K562 (cell line): ENCODE data around the gene SMIM36.

Source experiments
- HDAC2 ChIP-seq: fragments of 450-650 bp; IDR thresholded peaks from 2 replicates; pipeline ENCODE4 v1.6.1; 2016; ENCODE audit warnings: mild to moderate bottlenecking
- SPI1 ChIP-seq: IDR thresholded peaks from 2 replicates; pipeline ENCODE4 v1.6.1; 2011; ENCODE audit warnings: low read depth, low read length, control low read depth, borderline replicate concordance
- TARDBP ChIP-seq: fragments of 450-650 bp; IDR thresholded peaks from 2 replicates; pipeline ENCODE4 v1.6.1; 2016
- TFAP4 ChIP-seq: sonication (generic); formaldehyde crosslinking; IDR thresholded peaks from 2 replicates; pipeline ENCODE4 v1.8.0; 2022; ENCODE audit warnings: missing genetic modification reagents, mild to moderate bottlenecking, moderate library complexity, borderline replicate concordance
- ZNF318 ChIP-seq, 2 experiments: fragments of 450-650 bp; IDR thresholded peaks; 2 replicates each; pipeline ENCODE4 v1.6.1; 2016; ENCODE audit warnings: mild to moderate bottlenecking in 2 of 2, borderline replicate concordance in 1 of 2, low read depth in 1 of 2, moderate library complexity in 1 of 2
- TF ChIP-seq, protein P1 (sequence below), 3 experiments: IDR thresholded peaks in 2 of 3; conservative IDR thresholded peaks in 1 of 3; 2 replicates each; pipeline ENCODE4 v1.5.1; 2011 to 2012; ENCODE audit warnings: low read length in 3 of 3, mild to moderate bottlenecking in 3 of 3, control low read depth in 2 of 3, improper control_type of control experiment in 1 of 3, inconsistent platforms in 1 of 3, low read depth in 1 of 3, mixed read lengths in 1 of 3, moderate library complexity in 1 of 3; ENCODE audit not compliant: insufficient read depth in 2 of 3
- TF ChIP-seq, protein P2 (sequence below), 2 experiments: IDR thresholded peaks; 2 replicates each; pipeline ENCODE4 v1.6.1; 2012; ENCODE audit warnings: improper control_type of control experiment in 2 of 2, low read depth in 2 of 2, low read length in 2 of 2, borderline replicate concordance in 1 of 2
- TF ChIP-seq, protein P3 (sequence below): sonication (generic); formaldehyde crosslinking; IDR thresholded peaks from 2 replicates; pipeline ENCODE4 v1.8.1; 2023; ENCODE audit warnings: mild to moderate bottlenecking, missing genetic modification reagents

DNA sequence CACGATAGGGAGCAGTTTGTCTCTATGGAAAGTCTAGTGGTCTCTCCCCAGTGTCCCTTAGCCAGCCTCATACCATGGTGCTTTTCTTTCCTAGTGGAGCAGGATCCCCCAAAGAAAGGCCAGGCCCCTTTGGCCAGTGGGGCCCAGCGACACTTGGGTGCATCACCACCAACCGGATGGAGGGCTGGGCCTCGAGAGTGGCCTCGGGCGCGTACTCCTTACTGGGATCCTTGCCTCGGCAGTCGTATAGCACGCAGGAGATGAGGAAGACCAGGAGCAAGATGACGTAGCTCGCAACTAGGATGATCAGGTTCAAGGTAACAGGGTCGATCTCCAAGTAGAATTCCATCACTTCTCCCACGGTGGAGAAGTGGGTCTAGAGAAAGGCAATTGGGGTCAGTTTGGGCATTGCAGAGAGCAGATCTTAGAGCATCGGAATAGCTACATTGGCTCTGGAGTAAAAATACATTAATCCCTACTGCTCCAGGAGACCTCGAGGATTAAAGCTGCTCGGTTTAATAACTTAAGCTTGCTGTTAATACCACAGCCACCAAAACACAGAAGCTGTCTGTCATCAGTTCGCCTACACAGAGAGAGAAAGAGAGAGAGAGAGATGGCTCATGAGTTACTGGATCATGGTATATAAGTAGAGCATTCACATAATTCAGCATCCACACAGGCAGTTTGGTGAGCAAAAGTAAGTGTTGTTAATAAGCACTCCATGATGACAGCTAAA, at the start of gene SMIM36:
- no peak for TF ChIP-seq ZNF318 (IDR thresholded peaks at IDR 0.05; ENCODE audit: borderline replicate concordance in 1 of 2, low read depth in 1 of 2)
- TF ChIP-seq, protein P1, sequence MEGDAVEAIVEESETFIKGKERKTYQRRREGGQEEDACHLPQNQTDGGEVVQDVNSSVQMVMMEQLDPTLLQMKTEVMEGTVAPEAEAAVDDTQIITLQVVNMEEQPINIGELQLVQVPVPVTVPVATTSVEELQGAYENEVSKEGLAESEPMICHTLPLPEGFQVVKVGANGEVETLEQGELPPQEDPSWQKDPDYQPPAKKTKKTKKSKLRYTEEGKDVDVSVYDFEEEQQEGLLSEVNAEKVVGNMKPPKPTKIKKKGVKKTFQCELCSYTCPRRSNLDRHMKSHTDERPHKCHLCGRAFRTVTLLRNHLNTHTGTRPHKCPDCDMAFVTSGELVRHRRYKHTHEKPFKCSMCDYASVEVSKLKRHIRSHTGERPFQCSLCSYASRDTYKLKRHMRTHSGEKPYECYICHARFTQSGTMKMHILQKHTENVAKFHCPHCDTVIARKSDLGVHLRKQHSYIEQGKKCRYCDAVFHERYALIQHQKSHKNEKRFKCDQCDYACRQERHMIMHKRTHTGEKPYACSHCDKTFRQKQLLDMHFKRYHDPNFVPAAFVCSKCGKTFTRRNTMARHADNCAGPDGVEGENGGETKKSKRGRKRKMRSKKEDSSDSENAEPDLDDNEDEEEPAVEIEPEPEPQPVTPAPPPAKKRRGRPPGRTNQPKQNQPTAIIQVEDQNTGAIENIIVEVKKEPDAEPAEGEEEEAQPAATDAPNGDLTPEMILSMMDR (IDR thresholded peaks at IDR 0.05 in 2 of 3, conservative IDR thresholded peaks at IDR 0.05 in 1 of 3; ENCODE audit: insufficient read depth in 2 of 3, low read depth in 1 of 3, low read length in 3 of 3) = no peak
- TF ChIP-seq TARDBP = no peak
- TF ChIP-seq TFAP4 (CRISPR knock-in tag) = no peak
- TF ChIP-seq, protein P2, sequence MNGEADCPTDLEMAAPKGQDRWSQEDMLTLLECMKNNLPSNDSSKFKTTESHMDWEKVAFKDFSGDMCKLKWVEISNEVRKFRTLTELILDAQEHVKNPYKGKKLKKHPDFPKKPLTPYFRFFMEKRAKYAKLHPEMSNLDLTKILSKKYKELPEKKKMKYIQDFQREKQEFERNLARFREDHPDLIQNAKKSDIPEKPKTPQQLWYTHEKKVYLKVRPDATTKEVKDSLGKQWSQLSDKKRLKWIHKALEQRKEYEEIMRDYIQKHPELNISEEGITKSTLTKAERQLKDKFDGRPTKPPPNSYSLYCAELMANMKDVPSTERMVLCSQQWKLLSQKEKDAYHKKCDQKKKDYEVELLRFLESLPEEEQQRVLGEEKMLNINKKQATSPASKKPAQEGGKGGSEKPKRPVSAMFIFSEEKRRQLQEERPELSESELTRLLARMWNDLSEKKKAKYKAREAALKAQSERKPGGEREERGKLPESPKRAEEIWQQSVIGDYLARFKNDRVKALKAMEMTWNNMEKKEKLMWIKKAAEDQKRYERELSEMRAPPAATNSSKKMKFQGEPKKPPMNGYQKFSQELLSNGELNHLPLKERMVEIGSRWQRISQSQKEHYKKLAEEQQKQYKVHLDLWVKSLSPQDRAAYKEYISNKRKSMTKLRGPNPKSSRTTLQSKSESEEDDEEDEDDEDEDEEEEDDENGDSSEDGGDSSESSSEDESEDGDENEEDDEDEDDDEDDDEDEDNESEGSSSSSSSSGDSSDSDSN (IDR thresholded peaks at IDR 0.05; ENCODE audit: borderline replicate concordance in 1 of 2, low read depth in 2 of 2, low read length in 2 of 2) = no peak
- TF ChIP-seq, protein P3, sequence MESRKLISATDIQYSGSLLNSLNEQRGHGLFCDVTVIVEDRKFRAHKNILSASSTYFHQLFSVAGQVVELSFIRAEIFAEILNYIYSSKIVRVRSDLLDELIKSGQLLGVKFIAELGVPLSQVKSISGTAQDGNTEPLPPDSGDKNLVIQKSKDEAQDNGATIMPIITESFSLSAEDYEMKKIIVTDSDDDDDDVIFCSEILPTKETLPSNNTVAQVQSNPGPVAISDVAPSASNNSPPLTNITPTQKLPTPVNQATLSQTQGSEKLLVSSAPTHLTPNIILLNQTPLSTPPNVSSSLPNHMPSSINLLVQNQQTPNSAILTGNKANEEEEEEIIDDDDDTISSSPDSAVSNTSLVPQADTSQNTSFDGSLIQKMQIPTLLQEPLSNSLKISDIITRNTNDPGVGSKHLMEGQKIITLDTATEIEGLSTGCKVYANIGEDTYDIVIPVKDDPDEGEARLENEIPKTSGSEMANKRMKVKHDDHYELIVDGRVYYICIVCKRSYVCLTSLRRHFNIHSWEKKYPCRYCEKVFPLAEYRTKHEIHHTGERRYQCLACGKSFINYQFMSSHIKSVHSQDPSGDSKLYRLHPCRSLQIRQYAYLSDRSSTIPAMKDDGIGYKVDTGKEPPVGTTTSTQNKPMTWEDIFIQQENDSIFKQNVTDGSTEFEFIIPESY = no peak
- TF ChIP-seq HDAC2 = no peak
- TF ChIP-seq SPI1 = no peak
